NCI-H1105 (cell line): ENCODE data around the gene TGM3.

Experiments
- DNase-seq: peaks from one replicate; lab custom pipeline; 2025; lab: John Stamatoyannopoulos, UW

Gene TGM3

DNA sequence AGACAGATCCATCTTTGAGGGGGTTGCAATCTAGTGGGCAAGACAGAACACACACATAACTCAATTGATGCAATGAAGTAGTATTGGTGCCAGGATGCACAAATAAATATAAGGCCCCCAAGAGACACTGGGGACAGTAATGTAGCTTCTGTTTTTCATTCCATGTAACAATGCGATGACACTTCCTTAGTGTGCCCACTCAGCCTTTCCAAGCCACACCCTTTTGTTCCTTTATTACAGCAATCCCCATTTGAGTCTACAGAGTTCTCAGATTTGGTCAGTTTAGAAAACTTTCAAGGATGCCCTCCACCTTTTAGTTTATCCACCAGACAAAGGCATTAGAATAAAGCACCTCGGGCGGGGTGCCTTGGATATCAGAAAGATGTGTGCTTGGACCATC, 15.5 kb downstream of the TGM3 start:
- no peak for DNase-seq

GRCh38 chr20:2312876-2313275, 17.1 kb downstream of the TGM3 start:
- no peak for DNase-seq

DNA sequence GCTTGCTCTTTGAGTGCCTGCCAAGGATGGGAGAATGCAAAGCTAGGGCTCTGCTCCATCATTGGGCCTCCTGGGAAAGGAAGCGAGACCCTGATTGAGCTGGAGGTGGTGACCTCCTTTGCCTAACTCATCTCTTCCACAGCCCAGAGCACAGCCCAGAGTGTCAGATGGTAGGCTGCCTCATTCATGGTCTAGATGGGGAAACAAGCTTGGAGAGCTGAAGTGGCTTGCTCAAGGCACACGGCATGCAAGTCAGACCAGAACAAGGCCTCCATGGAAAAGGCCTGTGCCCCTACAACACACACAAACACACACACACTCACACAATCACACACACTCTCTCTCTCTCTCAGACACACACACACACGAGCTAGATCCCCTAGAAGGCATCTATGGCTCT, 17.5 kb downstream of the TGM3 start:
- no peak for DNase-seq

GRCh38 chr20:2314759-2315439, 19.1 kb downstream of the TGM3 start:
- DNase-seq = no peak

DNA sequence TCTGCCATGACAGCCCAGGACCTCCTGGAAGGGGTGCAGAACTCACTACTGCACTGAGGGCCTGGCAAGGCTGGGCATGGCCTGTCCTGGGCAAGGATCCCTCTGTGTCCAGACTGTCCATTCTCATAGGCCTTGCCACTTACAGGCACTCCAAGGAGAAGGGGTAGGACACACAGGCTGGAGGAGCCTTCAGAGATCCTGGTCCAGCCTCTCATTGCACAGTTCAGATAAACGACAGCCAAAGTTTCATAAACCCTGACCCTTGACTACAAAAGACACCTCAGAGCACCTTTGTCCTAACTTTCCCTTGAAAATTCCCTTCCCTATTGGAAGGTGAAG, 19.6 kb downstream of the TGM3 start:
- DNase-seq = no peak

DNA sequence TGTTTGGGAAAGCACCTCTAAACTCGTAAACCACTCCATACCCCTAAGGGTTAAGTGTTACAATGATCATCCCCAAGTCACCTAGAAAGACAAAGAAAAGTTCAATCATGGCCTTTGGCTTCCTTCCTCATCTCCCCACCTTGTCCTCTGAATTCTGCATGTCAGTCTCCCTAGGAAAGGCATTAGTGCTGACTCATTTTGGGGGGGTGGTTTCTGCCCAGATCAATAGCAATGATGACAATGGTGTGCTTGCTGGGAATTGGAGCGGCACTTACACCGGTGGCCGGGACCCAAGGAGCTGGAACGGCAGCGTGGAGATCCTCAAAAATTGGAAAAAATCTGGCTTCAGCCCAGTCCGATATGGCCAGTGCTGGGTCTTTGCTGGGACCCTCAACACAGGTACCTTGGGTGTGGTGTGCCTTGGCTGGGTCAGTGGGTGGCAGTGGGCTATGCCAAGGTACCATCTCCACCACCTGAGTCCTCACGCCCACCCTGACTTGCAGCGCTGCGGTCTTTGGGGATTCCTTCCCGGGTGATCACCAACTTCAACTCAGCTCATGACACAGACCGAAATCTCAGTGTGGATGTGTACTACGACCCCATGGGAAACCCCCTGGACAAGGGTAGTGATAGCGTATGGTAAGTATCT, 21.2 kb downstream of the TGM3 start:
- no peak for DNase-seq

DNA sequence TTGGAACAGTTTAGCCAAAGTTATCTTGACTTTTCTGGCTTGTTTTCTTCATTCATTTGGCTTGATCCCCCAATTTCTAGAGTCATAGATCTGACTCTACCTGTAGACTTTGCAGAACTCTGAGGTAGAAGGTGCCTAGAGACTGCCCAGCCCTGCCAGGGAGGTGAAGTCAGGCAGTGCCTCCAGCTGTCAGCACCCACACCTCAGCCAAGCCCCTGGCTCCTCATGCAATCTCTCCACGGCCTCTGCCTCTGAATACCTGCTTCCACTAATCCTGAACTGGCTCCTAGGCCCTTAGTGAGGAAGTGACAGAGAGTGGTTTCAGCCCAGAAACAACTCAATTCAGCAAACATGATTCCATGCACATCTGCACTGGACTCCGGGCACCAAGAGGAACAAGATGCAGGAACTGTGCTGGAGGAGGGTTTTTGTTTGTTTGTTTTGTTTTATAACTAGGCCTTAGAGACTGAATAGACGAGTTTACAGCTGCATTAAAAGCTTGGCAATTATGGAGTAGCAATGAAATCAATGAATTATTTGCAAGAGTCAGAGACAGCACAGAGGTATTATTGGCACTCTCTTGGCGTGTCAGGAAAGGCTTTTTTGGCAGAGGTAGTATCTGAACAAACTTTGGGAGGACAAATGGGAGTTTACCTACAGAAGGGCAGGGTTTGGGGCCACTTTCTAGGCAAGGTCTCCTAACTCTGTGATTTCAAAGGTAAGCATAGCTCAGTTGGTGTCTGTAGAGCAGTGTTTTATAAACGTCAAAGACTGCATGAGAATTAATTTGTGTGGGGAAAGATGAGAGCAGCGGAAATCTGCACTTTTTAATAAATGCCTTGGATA, 25.2 kb downstream of the TGM3 start:
- no peak for DNase-seq

- no peak for DNase-seq
Measured at GRCh38 chr20:2323051-2323450, 27.2 kb downstream of the TGM3 start.

DNA sequence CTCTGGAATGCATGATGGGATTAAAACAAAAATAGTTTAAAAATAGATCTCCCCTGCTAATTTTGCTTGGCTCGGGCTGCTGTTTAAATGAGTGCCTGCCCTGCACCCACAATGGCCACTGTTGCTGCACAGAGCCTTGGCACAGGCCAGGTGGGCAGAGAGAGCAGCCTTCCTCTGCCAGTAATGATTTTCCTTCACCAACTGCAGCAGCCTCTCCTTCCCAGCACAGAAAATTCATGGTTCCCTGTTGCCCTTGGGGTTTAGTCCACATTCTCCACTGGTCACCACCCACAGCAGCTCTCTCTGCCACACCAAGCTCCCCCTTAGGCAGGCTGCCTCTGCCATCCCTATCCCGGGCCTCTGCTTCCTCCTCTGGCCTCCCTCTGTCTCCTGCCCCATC, 30.2 kb downstream of the TGM3 start:
- DNase-seq = no peak

- DNase-seq = no peak
Measured at GRCh38 chr20:2327620-2328555, 32.1 kb downstream of the TGM3 start.

GRCh38 chr20:2329286-2329685, 33.5 kb downstream of the TGM3 start:
- DNase-seq = no peak

DNA sequence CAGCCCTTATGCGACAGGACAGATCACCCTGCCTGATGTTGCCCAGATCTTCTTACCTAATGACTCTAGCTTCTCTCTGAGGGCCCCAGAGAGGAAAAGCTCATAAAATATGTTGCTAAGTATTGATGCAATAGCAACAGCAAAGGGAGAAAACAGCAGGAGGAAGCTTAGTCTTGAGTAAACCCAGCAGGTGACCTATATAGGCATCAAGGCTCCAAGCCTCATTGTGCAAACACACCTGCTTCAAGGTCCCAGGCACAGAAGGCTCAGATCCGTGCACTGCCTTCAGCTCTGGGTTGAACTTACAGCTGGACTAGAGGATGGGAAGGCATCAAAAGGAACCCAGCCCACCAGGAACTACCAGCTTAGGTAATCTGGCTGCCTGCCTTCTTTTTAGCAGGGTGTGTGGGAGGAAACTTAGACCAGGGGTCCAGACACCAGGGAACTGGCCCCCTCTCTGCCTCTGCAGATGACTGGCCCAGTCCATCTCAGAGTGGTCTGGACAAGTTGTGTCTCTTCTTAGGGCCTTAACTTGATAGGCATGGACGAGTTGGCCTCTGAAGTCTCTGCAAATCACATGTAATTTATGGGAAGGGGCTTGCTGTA, 34.4 kb downstream of the TGM3 start:
- DNase-seq = no peak

- no peak for DNase-seq
Measured at GRCh38 chr20:2331106-2331505, 35.3 kb downstream of the TGM3 start.

GRCh38 chr20:2331901-2332565, 36.2 kb downstream of the TGM3 start:
- no peak for DNase-seq

DNA sequence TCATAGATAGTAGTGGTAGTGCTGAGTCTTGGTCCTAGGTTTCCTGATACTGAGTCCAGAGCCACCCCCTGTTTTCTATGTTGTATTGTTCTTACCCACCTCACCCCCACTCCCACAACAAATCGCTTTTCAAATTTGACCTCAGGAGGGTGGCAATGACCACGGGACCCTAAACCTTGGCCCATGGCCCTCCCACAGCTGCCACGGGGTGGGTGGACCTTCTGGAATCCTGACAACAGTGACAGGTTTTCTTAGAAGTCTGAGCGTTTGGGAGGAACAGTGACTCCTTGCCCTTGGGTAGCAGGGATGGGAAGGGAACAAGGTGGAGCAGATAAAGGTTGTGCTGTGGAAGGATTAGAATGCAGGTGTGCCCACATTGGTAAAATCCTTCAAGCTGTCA, 36.9 kb downstream of the TGM3 start:
- no peak for DNase-seq

DNA sequence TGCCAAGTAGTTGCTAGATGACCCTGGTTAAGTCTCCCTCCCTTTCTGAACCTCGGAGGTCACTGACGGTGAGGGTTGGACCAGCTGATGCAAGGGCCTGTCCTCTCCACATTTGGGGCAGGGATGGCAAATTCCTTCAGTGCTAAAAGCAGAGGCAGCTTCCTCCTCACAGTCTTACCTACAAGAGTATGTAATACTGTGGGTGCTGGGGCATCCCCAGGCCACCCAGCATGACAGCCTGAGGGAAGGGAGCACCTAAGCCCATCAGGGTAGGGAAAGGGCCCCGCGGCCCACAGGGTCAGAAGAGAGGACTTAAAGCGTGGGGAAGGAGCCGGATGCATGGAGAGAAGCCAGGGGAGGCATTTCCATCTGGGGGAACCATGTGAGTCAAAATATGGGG, 38.0 kb downstream of the TGM3 start:
- DNase-seq = no peak

DNA sequence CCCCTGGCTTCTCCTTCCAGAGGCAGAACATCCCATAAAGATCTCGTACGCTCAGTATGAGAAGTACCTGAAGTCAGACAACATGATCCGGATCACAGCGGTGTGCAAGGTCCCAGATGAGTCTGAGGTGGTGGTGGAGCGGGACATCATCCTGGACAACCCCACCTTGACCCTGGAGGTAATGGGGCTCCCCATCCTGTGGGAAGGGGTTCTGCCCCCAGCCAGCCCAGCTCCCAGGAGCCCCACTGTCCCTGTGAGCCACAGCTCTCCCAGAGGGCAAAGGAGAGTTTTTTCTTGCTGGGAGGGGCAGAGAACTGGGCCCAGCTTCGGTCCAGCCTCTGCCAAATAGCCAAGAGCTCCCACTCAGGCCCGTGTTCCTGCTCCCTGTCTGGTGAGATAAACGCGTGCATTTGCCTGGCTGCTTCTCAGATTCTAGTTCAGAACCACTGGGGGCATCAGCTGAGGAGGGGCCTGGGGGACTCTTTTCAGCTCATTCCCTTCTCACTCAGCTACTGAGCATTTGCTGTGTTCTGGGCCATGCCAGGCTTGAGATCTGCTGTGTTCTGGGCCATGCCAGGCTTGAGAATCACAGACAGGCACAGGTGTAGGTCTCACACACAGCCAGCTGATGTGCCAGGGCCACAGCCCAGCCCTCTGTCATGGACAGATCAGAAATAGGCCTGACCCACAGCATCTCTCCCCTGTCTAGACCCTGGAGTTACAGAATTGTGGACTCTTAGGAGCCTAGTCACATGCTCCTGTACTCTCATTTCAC, 39.5 kb downstream of the TGM3 start:
- DNase-seq = no peak

- no peak for DNase-seq
Measured at GRCh38 chr20:2336471-2336870, 40.7 kb downstream of the TGM3 start.

DNA sequence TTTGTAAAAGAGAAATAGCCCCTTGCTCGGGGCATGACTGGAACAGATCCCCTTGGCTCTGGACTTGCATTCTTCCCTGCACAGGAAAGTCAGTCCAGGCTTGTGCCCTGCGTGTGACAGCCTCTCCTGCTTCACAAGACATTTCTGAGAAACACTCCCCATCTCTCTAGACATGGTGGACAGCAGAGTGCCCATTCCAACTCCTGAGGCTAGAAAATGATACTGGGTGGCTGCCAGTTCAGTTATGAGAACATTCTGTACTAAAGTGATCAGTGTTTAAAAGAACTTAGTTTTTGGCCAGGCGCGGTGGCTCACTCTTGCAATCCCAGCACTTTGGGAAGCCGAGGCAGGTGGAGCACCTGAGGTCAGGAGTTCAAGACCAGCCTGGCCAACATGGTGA, 41.3 kb downstream of the TGM3 start:
- DNase-seq = no peak

DNA sequence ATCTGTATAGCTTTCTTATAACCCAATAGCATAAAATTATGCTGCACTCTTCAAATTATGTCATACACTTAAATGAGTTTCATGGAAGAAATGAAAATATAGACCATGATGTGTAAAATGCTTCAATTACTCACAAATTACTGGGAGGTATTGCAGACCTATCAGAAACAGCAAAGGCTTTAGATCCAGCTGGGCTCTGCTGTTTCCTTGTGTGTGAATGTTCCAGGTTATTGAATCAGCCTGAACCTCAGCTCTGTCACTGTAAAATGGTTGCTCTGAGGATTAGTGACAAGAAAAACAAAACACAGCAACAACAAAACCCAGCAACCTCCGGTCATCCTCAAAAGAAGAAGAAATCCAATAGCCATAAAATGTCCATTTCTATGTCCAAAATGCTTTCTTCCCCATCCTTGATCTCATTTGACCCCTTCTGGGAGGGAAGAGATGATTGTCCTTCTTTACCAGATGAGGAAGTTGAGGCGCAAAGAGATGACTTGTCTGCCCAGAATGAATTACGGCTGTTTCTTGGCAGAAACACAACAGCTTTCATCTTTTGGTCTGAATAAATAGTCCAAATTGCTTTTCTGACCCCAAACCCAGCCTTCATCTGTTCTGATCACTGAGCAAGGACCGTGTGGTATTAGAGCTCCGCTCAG, 42.7 kb downstream of the TGM3 start:
- DNase-seq = no peak
